ENCODE data around the gene GTPBP2.
"Not testable (repeated sequence)": the region's sequence is repeated elsewhere in the genome, so short reads cannot be mapped to it uniquely, and the experiment has no call there.

GTPBP2 gene

DNA sequence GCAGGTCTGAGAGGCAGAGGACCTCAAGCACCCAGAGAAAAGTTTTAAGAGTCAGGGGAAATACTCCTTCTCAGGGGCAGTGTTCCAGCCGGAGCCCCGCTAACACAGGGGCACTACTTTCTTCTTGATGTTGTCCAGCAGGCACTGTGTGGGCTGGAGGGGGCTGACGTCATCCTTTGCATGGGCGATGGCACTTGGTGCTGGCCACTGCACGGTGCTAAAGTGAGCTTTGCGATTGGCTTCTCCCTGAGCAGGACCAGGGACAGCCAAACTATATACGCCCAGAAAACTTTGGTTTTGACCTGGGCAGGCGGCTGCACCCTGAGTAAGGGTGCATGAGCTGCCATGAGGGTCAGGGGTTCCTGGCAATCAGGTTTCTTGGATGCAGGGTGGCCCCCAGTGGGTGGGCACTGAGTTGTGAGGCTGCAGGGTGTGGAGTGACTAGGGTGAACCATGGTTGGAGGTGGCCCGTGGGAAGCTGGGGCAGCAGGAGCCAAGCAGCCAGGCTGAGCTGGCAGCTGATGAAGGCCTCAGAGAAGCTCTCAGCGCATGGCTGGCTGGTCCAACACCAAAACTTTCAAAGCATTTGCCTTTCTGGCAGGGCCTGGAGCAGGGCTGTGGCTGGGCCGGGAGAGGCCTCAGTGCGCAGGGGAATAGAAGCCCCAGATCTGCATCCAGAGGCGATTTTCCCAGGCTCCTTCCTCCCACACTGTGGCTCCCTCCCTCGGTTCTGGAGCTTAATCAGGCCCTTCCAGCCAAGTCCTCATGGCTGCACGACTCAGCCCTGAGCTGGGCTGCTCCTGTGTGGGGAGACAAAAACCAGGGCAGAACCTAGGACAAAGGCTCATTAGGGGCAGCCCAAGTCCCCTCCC lies 40.2 kb upstream of the GTPBP2 start:
- no peak overlapping the region for H3K4me3 ChIP-seq (ENCODE audit: low read depth, low read length)
- H3K27me3 ChIP-seq: no peaks in the 10 kb centered on the region
- no peaks in the 10 kb centered on the region for H3K9me3 ChIP-seq
- no peak for TF ChIP-seq CTCF (IDR thresholded peaks at IDR 0.05; ENCODE audit: low read depth, low read length)
- DNase-seq: peak; percentile 42
- peaks cover 19% of the 10 kb centered on the region for H3K4me1 ChIP-seq
- H3K36me3 ChIP-seq: peaks cover 30% of the 10 kb centered on the region

GRCh38 chr6:43668151-43669028 lies 39.3 kb upstream of the GTPBP2 start:
- H3K9me3 ChIP-seq: no peaks in the 10 kb centered on the region
- DNase-seq: peak; percentile 77
- peak overlapping the region; percentile 36 for H3K4me3 ChIP-seq (ENCODE audit: low read depth, low read length)

DNA sequence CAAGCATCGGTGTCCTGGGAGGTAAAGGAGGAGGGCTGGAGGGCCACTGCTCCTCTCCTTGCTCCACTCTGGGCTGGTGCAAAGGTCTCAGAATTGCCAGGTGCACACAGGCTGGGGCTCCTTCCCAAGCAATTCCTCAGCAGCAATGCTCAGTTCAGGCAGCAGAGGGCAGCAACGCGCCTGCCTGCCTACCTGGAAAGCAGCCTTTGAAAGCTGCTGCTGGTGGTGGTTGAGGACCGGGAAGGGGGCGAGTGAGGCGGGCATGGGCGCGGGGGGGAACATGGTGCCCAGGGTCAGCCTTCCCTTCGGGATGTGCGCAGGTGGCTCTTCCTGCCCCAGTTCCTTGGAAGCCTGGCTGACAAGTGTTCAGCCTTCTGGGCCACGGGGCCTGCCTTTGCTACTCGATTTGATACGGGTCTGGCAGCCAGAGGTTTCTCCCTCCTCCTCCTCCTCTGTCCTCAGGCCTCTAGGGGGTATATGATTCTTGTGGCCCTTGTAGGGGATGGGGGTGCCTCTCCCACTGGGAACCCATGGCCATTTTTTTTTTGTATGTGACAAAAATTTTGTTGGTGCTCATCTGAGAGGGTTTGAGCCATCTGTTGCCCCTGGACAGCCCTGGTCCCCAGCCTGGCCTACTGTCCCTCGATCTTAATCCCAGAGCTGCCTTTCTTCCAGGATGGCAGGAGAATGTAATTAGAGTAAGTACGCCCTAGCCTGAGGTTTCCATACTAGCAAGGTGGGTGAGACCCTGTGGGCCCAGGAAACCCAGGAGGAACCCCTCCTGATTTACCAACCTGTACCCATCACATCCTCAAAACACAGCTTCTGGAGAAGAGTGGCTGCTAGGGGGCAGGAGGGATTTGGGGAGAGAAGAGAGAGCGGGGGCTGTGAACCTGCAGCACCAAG lies 38.4 kb upstream of the GTPBP2 start:
- peak overlapping the region; percentile 36 for H3K4me3 ChIP-seq (ENCODE audit: low read depth, low read length)
- peaks cover 17% of the 10 kb centered on the region for H3K36me3 ChIP-seq
- no peaks in the 10 kb centered on the region for H3K27me3 ChIP-seq
- peak; percentile 81 for DNase-seq
- H3K4me1 ChIP-seq: peaks cover 19% of the 10 kb centered on the region
- H3K9me3 ChIP-seq: no peaks in the 10 kb centered on the region
- TF ChIP-seq CTCF (IDR thresholded peaks at IDR 0.05; ENCODE audit: low read depth, low read length): peak; percentile 90

More at GRCh38 chr6:43668151-43669028, 39.3 kb upstream of the GTPBP2 start:
- peaks cover 22% of the 10 kb centered on the region for H3K36me3 ChIP-seq
- H3K27me3 ChIP-seq: no peaks in the 10 kb centered on the region
- TF ChIP-seq CTCF (IDR thresholded peaks at IDR 0.05; ENCODE audit: low read depth, low read length): peak; percentile 77
- peaks cover 19% of the 10 kb centered on the region for H3K4me1 ChIP-seq

- no peaks in the 10 kb centered on the region for H3K9me3 ChIP-seq
- H3K27me3 ChIP-seq: no peaks in the 10 kb centered on the region
- H3K4me1 ChIP-seq: peaks cover 19% of the 10 kb centered on the region
- H3K4me3 ChIP-seq (ENCODE audit: low read depth, low read length): no peak overlapping the region
- peaks cover 5% of the 10 kb centered on the region for H3K36me3 ChIP-seq
- TF ChIP-seq CTCF (IDR thresholded peaks at IDR 0.05; ENCODE audit: low read depth, low read length): no peak
- no peak for DNase-seq
Measured at GRCh38 chr6:43666196-43666920, 37.3 kb upstream of the GTPBP2 start.

DNA sequence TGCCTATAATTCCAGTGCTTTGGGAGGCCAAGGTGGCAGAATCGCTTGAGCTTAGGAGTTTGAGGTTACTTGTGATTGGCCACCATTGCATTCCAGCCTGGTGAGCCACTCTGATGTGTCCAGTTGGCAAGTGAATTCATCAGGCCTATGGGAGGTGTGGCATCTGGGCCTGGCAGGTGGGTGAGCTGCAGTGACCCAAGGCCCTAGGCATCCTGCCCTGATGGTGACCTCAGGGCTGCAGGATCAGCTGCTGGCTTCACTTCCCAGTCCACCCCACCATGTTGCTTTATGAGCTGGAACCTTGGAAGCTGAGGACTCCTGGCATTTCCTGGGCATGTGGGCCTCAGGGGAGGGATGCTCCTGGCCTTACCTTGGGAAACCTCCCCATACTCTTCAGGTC lies 36.3 kb upstream of the GTPBP2 start:
- no peaks in the 10 kb centered on the region for H3K27me3 ChIP-seq
- no peak for DNase-seq
- peaks cover 19% of the 10 kb centered on the region for H3K4me1 ChIP-seq
- no peak overlapping the region for H3K4me3 ChIP-seq (ENCODE audit: low read depth, low read length)
- peaks cover 7% of the 10 kb centered on the region for H3K9me3 ChIP-seq
- no peak for TF ChIP-seq CTCF (IDR thresholded peaks at IDR 0.05; ENCODE audit: low read depth, low read length)
- no peaks in the 10 kb centered on the region for H3K36me3 ChIP-seq

- not testable (repeated sequence) for H3K4me3 ChIP-seq (ENCODE audit: low read depth, low read length); H3K36me3 ChIP-seq; H3K4me1 ChIP-seq; H3K27me3 ChIP-seq; H3K9me3 ChIP-seq; DNase-seq
Measured at GRCh38 chr6:43662948-43663347, 33.9 kb upstream of the GTPBP2 start.
